ENCODE results near the gene PTOV1. TPM values are rescaled to one million over a fixed set of nuclear protein-coding genes. Genes with fewer than 3 reads are reported as not detected.

The PTOV1 gene
- total and polyA plus RNA-seq, 12 donors, result 78.7 to 620 (median 275) TPM

DNA sequence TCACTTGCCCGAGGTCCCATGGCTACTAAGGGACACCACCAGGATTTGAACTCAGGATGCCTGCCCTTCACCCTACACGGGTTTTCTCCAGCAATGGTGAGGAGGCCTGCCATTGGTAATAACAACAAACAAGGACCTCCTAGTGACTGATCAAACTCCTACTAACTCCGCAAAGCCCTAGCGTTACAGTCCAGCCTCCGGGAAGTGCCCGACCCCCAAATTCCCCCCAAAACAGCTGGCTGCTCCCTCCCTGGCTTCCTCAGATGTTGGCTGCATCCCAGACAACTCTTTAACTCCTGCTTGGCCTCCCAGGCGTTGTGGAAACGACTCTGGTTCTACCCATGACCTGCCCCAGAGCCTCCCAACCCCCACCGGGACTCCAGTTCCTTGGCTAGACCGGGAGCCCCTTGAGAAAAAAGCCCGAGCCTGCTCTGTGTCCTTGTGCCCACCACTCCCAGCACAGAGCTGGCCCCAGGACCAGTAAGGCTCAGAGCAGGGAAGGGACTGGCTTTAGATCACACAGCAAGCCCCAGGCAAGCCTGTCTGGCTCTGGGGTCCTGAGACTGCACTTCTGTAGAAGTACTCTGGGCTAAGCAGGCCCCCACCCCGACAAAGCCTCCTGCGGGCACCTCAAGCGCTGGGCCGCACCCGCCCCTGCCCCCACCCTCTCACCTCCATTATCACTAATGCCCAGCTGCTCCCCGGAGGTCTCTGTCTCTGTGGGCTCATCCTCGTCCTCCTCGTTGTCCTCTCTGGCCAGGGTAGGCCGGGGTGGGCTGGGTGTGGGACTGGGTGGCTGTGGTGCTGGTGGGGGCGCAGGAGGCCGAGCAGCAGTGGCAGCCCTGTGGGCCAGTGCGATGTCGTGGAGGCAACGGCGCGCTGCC lies 21.5 kb downstream of the PTOV1 start:
- peak overlapping the region in 1 of 5 donors; percentile 94 for H3K27ac ChIP-seq
- no peaks in the 10 kb centered on the region for H3K9me3 ChIP-seq (replicated peaks in 1 of 3)
- no peaks in the 10 kb centered on the region for H3K27me3 ChIP-seq
- DNase-seq, result peak in 1 of 7 donors; percentile 38
- intact Hi-C loops (cut with DNase I), result no loop called here
- peaks cover 0 to 7% of the 10 kb centered on the region in 2 donors for H3K36me3 ChIP-seq (replicated peaks in 1 of 2)
- peaks cover 33 to 51% of the 10 kb centered on the region in 2 donors for H3K4me1 ChIP-seq (replicated peaks in 1 of 2)
- no peak overlapping the region for H3K4me3 ChIP-seq
- TF ChIP-seq POLR2A (IDR thresholded peaks at IDR 0.05), result no peak
- TF ChIP-seq, protein P1, sequence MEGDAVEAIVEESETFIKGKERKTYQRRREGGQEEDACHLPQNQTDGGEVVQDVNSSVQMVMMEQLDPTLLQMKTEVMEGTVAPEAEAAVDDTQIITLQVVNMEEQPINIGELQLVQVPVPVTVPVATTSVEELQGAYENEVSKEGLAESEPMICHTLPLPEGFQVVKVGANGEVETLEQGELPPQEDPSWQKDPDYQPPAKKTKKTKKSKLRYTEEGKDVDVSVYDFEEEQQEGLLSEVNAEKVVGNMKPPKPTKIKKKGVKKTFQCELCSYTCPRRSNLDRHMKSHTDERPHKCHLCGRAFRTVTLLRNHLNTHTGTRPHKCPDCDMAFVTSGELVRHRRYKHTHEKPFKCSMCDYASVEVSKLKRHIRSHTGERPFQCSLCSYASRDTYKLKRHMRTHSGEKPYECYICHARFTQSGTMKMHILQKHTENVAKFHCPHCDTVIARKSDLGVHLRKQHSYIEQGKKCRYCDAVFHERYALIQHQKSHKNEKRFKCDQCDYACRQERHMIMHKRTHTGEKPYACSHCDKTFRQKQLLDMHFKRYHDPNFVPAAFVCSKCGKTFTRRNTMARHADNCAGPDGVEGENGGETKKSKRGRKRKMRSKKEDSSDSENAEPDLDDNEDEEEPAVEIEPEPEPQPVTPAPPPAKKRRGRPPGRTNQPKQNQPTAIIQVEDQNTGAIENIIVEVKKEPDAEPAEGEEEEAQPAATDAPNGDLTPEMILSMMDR (IDR thresholded peaks at IDR 0.05), result no peak
- WGBS, 4 donors, result 77 to 88% (median 83%) methylated on average over 16 to 27 of the region's 27 CpGs

DNA sequence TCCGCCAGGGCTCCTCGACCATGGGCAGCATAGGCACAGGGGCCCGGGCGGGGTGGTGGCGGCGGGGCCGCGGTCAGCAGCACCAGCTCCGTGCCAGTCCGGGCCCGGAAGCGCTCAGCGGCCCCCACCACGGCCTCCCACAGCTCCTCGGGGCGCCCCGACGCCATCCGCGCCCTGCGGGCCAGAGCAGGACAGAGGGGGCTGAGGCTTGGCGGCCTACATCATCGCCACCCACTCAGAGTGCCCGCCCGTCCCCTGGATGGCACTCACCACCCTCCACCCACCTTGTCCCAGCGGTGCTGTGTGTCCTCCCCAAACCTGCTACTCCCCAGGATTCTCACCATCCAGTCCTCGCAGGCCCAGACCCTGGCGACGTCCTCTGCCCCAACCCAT lies 22.2 kb downstream of the PTOV1 start:
- no peaks in the 10 kb centered on the region for H3K9me3 ChIP-seq (replicated peaks in 1 of 3)
- 80 to 94% (median 93%) methylated on average over 12 to 29 of the region's 29 CpGs for WGBS, 4 donors
- H3K36me3 ChIP-seq (replicated peaks in 1 of 2), result peaks cover 0 to 7% of the 10 kb centered on the region in 2 donors
- TF ChIP-seq, protein P1 (IDR thresholded peaks at IDR 0.05), result no peak
- TF ChIP-seq POLR2A (IDR thresholded peaks at IDR 0.05), result no peak
- no peak overlapping the region for H3K4me3 ChIP-seq
- intact Hi-C loops (cut with DNase I), result no loop called here
- no peaks in the 10 kb centered on the region for H3K27me3 ChIP-seq
- H3K4me1 ChIP-seq (replicated peaks in 1 of 2), result peaks cover 30 to 45% of the 10 kb centered on the region in 2 donors
- H3K27ac ChIP-seq, result no peak overlapping the region
- peak in 2 of 7 donors; percentile 37 to 47 for DNase-seq

GRCh38 chr19:49873834-49874233 lies 22.9 kb downstream of the PTOV1 start:
- DNase-seq, result peak in 1 of 7 donors; percentile 28
- Histone ChIP-seq H3K4me3 (no peak overlapping the region), H3K9me3 (replicated peaks in 1 of 3) (no peaks in the 10 kb centered on the region), H3K36me3 (replicated peaks in 1 of 2) (peaks cover 0 to 8% of the 10 kb centered on the region in 2 donors), H3K27me3 (no peaks in the 10 kb centered on the region), H3K27ac (peak overlapping the region in 2 of 5 donors; percentile 16 to 17), H3K4me1 (replicated peaks in 1 of 2) (peaks cover 30 to 45% of the 10 kb centered on the region in 2 donors)
- WGBS, 4 donors, result 70 to 78% (median 72%) methylated on average over 10 of the region's 10 CpGs
- intact Hi-C loops (cut with DNase I), result no loop called here
- TF ChIP-seq, protein P1 (IDR thresholded peaks at IDR 0.05), result no peak
- no peak for TF ChIP-seq POLR2A (IDR thresholded peaks at IDR 0.05)

DNA sequence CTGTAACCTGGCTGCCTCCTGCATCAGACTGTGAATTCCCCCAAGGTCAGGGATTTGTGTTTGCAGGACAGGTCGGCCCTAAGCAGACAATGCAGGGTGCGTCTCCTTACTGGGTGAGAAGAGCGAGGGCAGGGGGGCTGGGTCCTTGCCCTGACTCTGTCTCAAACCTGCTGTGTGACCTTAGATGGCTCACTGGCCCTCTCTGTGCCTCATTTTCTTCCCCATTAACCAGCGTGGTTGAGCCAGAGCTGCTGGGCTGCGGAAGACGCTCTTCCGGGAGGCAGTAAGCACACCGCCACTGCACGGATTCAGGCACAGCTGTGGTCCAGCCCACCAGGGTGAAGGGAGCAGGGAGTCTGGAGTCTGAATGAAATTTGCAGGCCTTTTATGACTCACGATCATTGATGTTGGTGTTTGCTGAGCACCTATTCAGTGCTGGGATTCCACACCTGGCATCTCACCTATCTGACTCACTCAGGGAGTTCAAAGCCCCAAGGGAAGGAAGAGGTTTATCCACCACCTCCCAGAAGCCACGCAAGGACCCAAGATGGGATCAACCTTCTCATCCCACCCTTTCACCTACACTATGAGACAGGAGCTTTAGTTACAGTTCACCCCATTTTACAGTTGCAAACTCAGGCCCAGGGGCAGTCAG lies 23.7 kb downstream of the PTOV1 start:
- Histone ChIP-seq H3K4me1 (replicated peaks in 1 of 2) (peaks cover 27 to 43% of the 10 kb centered on the region in 2 donors), H3K27ac (peak overlapping the region in 2 of 5 donors; percentile 17 to 99), H3K4me3 (no peak overlapping the region), H3K27me3 (no peaks in the 10 kb centered on the region), H3K36me3 (replicated peaks in 1 of 2) (peaks cover 0 to 16% of the 10 kb centered on the region in 2 donors), H3K9me3 (replicated peaks in 1 of 3) (no peaks in the 10 kb centered on the region)
- TF ChIP-seq POLR2A (IDR thresholded peaks at IDR 0.05), result no peak
- TF ChIP-seq, protein P1 (IDR thresholded peaks at IDR 0.05), result no peak
- intact Hi-C loops (cut with DNase I), result no loop called here
- no peak for DNase-seq
- WGBS, 4 donors, result 86 to 93% (median 86%) methylated on average over 8 to 11 of the region's 11 CpGs
